B cell (primary cell): Measurements from ENCODE around the gene MIDN. TPM values are rescaled to one million over a fixed set of nuclear protein-coding genes. Genes with fewer than 3 reads are reported as not detected.

Experiments
- ATAC-seq: fragments of 200-7000 bp; cut with Tn5 transposase; one replicate; pipeline ENCODE4 v1.10.0; 2021; ENCODE audit warnings: low read depth, mild to moderate bottlenecking, moderate number of reproducible peaks, moderate library complexity
- CTCF ChIA-PET: fragments of 350-600 bp; sonication (Branson Sonifier 250); formaldehyde crosslinking; loops from one replicate; lab custom pipeline; 2021; ENCODE audit warnings: antibody characterized with exemption, inconsistent platforms; lab: Charles Lee
- POLR2A ChIA-PET: fragments of 350-600 bp; sonication (Branson Sonifier 250); formaldehyde crosslinking; loops from one replicate; lab custom pipeline; 2021; ENCODE audit warnings: antibody characterized with exemption; lab: Charles Lee
- DNase-seq: peaks from one replicate; pipeline ENCODE4 v3.0.0; 2013
- H2AFZ ChIP-seq: 2 replicates; pipeline ENCODE4 v1.6.1; 2012; ENCODE audit warnings: mild to moderate bottlenecking, low read depth, low read length; ENCODE audit not compliant: insufficient read depth, poor library complexity, severe bottlenecking
- H3K27ac ChIP-seq, 2 donors: 1 replicate in 1 of 2; 2 replicates in 1 of 2; pipeline ENCODE4 v1.5.1; 2012 to 2013; ENCODE audit warnings: low read length in 2 of 2, mild to moderate bottlenecking in 2 of 2, moderate library complexity in 1 of 2
- H3K27me3 ChIP-seq, 4 experiments: fragments of 200-600 bp in 1 of 4; sonication (generic) in 1 of 4; replicated peaks in 1 of 4; 1 replicate in 2 of 4; 2 replicates in 2 of 4; pipeline versions ENCODE4 v1.6.1 to v1.7.0; 2013 to 2016; ENCODE audit warnings: low read length in 3 of 4, mild to moderate bottlenecking in 2 of 4, mixed read lengths in 1 of 4, moderate library complexity in 1 of 4; ENCODE audit not compliant: insufficient read depth in 4 of 4, control insufficient read depth in 3 of 4; ENCODE audit errors: control extremely low read depth in 1 of 4
- H3K36me3 ChIP-seq, 2 experiments: replicated peaks in 1 of 2; 1 replicate in 1 of 2; 2 replicates in 1 of 2; pipeline versions ENCODE4 v1.6.1 to v1.7.1; 2013; ENCODE audit warnings: low read length in 1 of 2; ENCODE audit not compliant: insufficient read depth in 2 of 2, control insufficient read depth in 1 of 2; ENCODE audit errors: control extremely low read depth in 1 of 2, extremely low read depth in 1 of 2
- H3K4me1 ChIP-seq, 2 donors: fragments of 200-600 bp in 1 of 2; sonication (generic) in 1 of 2; 1 replicate in 1 of 2; 2 replicates in 1 of 2; pipeline versions ENCODE4 v1.5.1 to v1.6.1; 2013 to 2017; ENCODE audit warnings: low read length in 2 of 2; ENCODE audit not compliant: control insufficient read depth in 2 of 2, insufficient read depth in 2 of 2
- H3K4me2 ChIP-seq: replicated peaks from 2 replicates; pipeline ENCODE3; 2012; ENCODE audit warnings: mild to moderate bottlenecking, low read depth, low read length; ENCODE audit not compliant: poor library complexity, severe bottlenecking
- H3K4me3 ChIP-seq, 5 experiments: fragments of 200-600 bp in 1 of 5; sonication (generic) in 1 of 5; 1 replicate in 3 of 5; 2 replicates in 2 of 5; pipeline versions ENCODE4 v1.5.1 to v1.7.0; 2011 to 2016; ENCODE audit warnings: low read length in 4 of 5, mild to moderate bottlenecking in 4 of 5, low read depth in 2 of 5, control low read depth in 1 of 5, moderate library complexity in 1 of 5; ENCODE audit not compliant: insufficient read depth in 1 of 5; ENCODE audit errors: control extremely low read depth in 1 of 5, extremely low read depth in 1 of 5
- H3K79me2 ChIP-seq: fragments of 200-600 bp; sonication (generic); one replicate; pipeline ENCODE4 v1.6.0; 2016; ENCODE audit warnings: low read length; ENCODE audit not compliant: control insufficient read depth, insufficient read depth
- H3K9ac ChIP-seq: fragments of 200-600 bp; sonication (generic); 2 replicates; pipeline ENCODE4 v1.6.1; 2017; ENCODE audit warnings: mild to moderate bottlenecking, low read length, moderate library complexity
- H3K9me3 ChIP-seq, 3 donors: one replicate each; pipeline versions ENCODE4 v1.6.1 to v1.7.1; 2013; ENCODE audit warnings: low read length in 2 of 3; ENCODE audit not compliant: control insufficient read depth in 2 of 3, insufficient read depth in 1 of 3; ENCODE audit errors: control extremely low read depth in 1 of 3
- H4K20me1 ChIP-seq: 2 replicates; pipeline ENCODE4 v1.6.0; 2012; ENCODE audit warnings: mild to moderate bottlenecking, low read length; ENCODE audit not compliant: insufficient read depth, control insufficient read depth, poor library complexity, severe bottlenecking
- H3K27ac Mint-ChIP-seq: one replicate; pipeline ENCODE4 v1.8.0; 2021; ENCODE audit warnings: mixed read lengths
- H3K27me3 Mint-ChIP-seq: one replicate; pipeline ENCODE4 v1.8.0; 2021; ENCODE audit warnings: mixed read lengths
- H3K4me1 Mint-ChIP-seq: one replicate; pipeline ENCODE4 v1.8.0; 2021; ENCODE audit warnings: mixed read lengths
- H3K4me3 Mint-ChIP-seq: one replicate; pipeline ENCODE4 v1.8.0; 2021; ENCODE audit warnings: mixed read lengths
- H3K9me3 Mint-ChIP-seq: one replicate; pipeline ENCODE4 v1.8.0; 2022; ENCODE audit warnings: mixed read lengths; ENCODE audit not compliant: insufficient read depth
- EZH2 ChIP-seq: IDR thresholded peaks from 2 replicates; pipeline ENCODE4 v1.6.1; 2012; ENCODE audit warnings: borderline replicate concordance, low read depth, mild to moderate bottlenecking, moderate library complexity, low read length; ENCODE audit not compliant: insufficient read depth, poor library complexity, severe bottlenecking
- WGBS: methylation state at CpG from one replicate; pipeline ENCODE4 v1.1.5; 2013; ENCODE audit warnings: missing lambda C conversion rate; ENCODE audit not compliant: insufficient coverage; 5-methylcytosine and 5-hydroxymethylcytosine counted together
- intact Hi-C: fragments of 100-400 bp; cut with micrococcal nuclease; formaldehyde crosslinking; loops from one replicate; pipeline ENCODE4 v1.10.0; 2022
- polyA plus RNA-seq: library from polyadenylated mRNA; depleted of rRNA; stranded (reverse); fragments of >200 nt; gene quantifications from 2 replicates; pipeline ENCODE4 v1.2.3, GENCODE V29; 2012
- total RNA-seq, 2 donors: library from RNA; stranded (reverse); fragments of 120-200 nt in 1 of 2; gene quantifications; 1 replicate in 1 of 2; 2 replicates in 1 of 2; pipeline versions ENCODE4 v1.2.3 to v1.2.4, GENCODE V29; 2013 to 2022
- TF ChIP-seq, protein P1 (sequence below): fragments of 200-600 bp; IDR thresholded peaks from one replicate; pipeline ENCODE4 v1.8.0; 2022; ENCODE audit warnings: antibody characterized with exemption, mild to moderate bottlenecking

MIDN gene
- total and polyA plus RNA-seq, 2 donors (not counting 1 experiment from before 2014, with no cell fraction given), result 98.5 to 156 TPM

- Mint-ChIP-seq H3K27me3 (no peaks in the 10 kb centered on the region), H3K4me1 (peaks cover 2% of the 10 kb centered on the region), H3K9me3 (no peaks in the 10 kb centered on the region), H3K4me3 (no peak overlapping the region), H3K27ac (no peak overlapping the region)
- Histone ChIP-seq H2AFZ (no peak overlapping the region), H3K4me2 (no peak overlapping the region), H3K36me3 (peaks cover 0 to 35% of the 10 kb centered on the region in 2 experiments), H3K27me3 (no peaks in the 10 kb centered on the region), H3K9ac (no peak overlapping the region), H3K9me3 (no peaks in the 10 kb centered on the region), H3K27ac (no peak overlapping the region), H3K4me1 (no peaks in the 10 kb centered on the region), H4K20me1 (peaks cover 25% of the 10 kb centered on the region), H3K4me3 (no peak overlapping the region), H3K79me2 (peaks cover 16% of the 10 kb centered on the region)
- CTCF ChIA-PET, result interaction anchor here (0.8 to 1.0 kb wide), 2 partner anchors 39 to 111 kb away, joined by 3 read pairs; no protein-coding TSS in a partner anchor
- 97% methylated on average over 24 of the region's 29 CpGs for WGBS
- POLR2A ChIA-PET, result no interaction called here
- intact Hi-C loops, result no loop called here
- DNase-seq (no peak), ATAC-seq (no peak)
- TF ChIP-seq EZH2, result no peak
- TF ChIP-seq, protein P1, sequence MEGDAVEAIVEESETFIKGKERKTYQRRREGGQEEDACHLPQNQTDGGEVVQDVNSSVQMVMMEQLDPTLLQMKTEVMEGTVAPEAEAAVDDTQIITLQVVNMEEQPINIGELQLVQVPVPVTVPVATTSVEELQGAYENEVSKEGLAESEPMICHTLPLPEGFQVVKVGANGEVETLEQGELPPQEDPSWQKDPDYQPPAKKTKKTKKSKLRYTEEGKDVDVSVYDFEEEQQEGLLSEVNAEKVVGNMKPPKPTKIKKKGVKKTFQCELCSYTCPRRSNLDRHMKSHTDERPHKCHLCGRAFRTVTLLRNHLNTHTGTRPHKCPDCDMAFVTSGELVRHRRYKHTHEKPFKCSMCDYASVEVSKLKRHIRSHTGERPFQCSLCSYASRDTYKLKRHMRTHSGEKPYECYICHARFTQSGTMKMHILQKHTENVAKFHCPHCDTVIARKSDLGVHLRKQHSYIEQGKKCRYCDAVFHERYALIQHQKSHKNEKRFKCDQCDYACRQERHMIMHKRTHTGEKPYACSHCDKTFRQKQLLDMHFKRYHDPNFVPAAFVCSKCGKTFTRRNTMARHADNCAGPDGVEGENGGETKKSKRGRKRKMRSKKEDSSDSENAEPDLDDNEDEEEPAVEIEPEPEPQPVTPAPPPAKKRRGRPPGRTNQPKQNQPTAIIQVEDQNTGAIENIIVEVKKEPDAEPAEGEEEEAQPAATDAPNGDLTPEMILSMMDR, result no peak
Measured at GRCh38 chr19:1225440-1226226, 22.8 kb upstream of the MIDN start.

DNA sequence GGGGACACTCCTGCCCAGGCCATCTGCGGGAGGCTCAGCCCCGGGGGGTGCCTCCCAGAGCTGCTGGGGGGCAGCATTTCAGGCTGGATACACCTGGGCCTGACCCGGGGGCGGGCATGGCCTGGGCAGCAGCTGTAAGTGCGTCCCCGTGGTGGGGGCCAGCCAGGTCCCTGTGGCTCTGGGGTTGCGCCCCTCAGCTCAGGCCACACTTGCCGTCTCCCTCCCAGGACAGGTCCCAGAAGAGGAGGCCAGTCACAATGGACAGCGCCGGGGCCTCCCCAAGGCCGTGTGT, 22.2 kb upstream of the MIDN start:
- no peak for TF ChIP-seq EZH2
- TF ChIP-seq, protein P1, result no peak
- H3K27me3 Mint-ChIP-seq, result no peaks in the 10 kb centered on the region
- no peak overlapping the region for H3K4me3 Mint-ChIP-seq
- ATAC-seq (no peak), DNase-seq (no peak)
- H3K4me1 ChIP-seq, result no peaks in the 10 kb centered on the region
- peaks cover 11% of the 10 kb centered on the region for H3K79me2 ChIP-seq
- no peak overlapping the region for H3K27ac Mint-ChIP-seq
- no peaks in the 10 kb centered on the region for H3K9me3 ChIP-seq
- intact Hi-C loops, result no loop called here
- H3K27me3 ChIP-seq, result no peaks in the 10 kb centered on the region
- peaks cover 20% of the 10 kb centered on the region for H4K20me1 ChIP-seq
- H3K27ac ChIP-seq, result no peak overlapping the region
- WGBS, result 98% methylated on average over 11 of the region's 11 CpGs
- H3K4me1 Mint-ChIP-seq, result peaks cover 2% of the 10 kb centered on the region
- H3K36me3 ChIP-seq, result peaks cover 0 to 30% of the 10 kb centered on the region in 2 experiments
- no peaks in the 10 kb centered on the region for H3K9me3 Mint-ChIP-seq
- no peak overlapping the region for H2AFZ ChIP-seq
- no peak overlapping the region for H3K9ac ChIP-seq
- H3K4me3 ChIP-seq, result no peak overlapping the region
- H3K4me2 ChIP-seq, result no peak overlapping the region
- POLR2A ChIA-PET, result no interaction called here
- CTCF ChIA-PET, result interaction anchor here (1.0 kb wide), 1 partner anchor 112 kb away, joined by 3 read pairs; no protein-coding TSS in a partner anchor
